Measurements from ENCODE around the gene GRIA3.

GRIA3 gene

GRCh38 chrX:123424546-123424945 is 240.5 kb downstream of the GRIA3 start:
- H3K27ac ChIP-seq (ENCODE audit: low read depth, low read length, poor library complexity, severe bottlenecking): no peak overlapping the region

GRCh38 chrX:123425471-123425870 is 241.4 kb downstream of the GRIA3 start:
- Histone ChIP-seq H3K4me1 (ENCODE audit: insufficient read depth, low read length, severe bottlenecking) (no peaks in the 10 kb centered on the region), H3F3A (ENCODE audit: insufficient read depth, low read length) (no peaks in the 10 kb centered on the region), H2AFZ (ENCODE audit: low read length) (no peak overlapping the region), H3K9me2 (ENCODE audit: low read depth, low read length) (no peaks in the 10 kb centered on the region), H3K4me2 (ENCODE audit: low read length) (no peak overlapping the region), H4K20me1 (ENCODE audit: insufficient read depth, low read length) (no peaks in the 10 kb centered on the region), H3K4me3 (ENCODE audit: low read depth, low read length, poor library complexity, severe bottlenecking) (no peak overlapping the region), H3K79me2 (ENCODE audit: insufficient read depth, low read length) (no peaks in the 10 kb centered on the region), H3K36me3 (ENCODE audit: insufficient read depth, low read length) (no peaks in the 10 kb centered on the region), H3K9ac (ENCODE audit: low read length) (no peak overlapping the region), H3K27me3 (ENCODE audit: insufficient read depth, low read length) (no peaks in the 10 kb centered on the region), H3K27ac (ENCODE audit: low read depth, low read length, poor library complexity, severe bottlenecking) (no peak overlapping the region), H3K9me3 (ENCODE audit: low read length) (no peaks in the 10 kb centered on the region)
- TF ChIP-seq CTCF (IDR thresholded peaks at IDR 0.05; ENCODE audit: low read length): no peak
- no peak for TF ChIP-seq EZH2 (IDR thresholded peaks at IDR 0.05; ENCODE audit: borderline replicate concordance, low read length)

More at GRCh38 chrX:123424546-123424945, 240.5 kb downstream of the GRIA3 start:
- H3K9ac ChIP-seq (ENCODE audit: low read length): no peak overlapping the region
- no peaks in the 10 kb centered on the region for H3K4me1 ChIP-seq (ENCODE audit: insufficient read depth, low read length, severe bottlenecking)
- no peaks in the 10 kb centered on the region for H3K9me3 ChIP-seq (ENCODE audit: low read length)
- H2AFZ ChIP-seq (ENCODE audit: low read length): no peak overlapping the region
- H3K4me2 ChIP-seq (ENCODE audit: low read length): no peak overlapping the region
- TF ChIP-seq CTCF (IDR thresholded peaks at IDR 0.05; ENCODE audit: low read length) (no peak), EZH2 (IDR thresholded peaks at IDR 0.05; ENCODE audit: borderline replicate concordance, low read length) (no peak)
- H3K9me2 ChIP-seq (ENCODE audit: low read depth, low read length): no peaks in the 10 kb centered on the region
- no peaks in the 10 kb centered on the region for H4K20me1 ChIP-seq (ENCODE audit: insufficient read depth, low read length)
- H3K27me3 ChIP-seq (ENCODE audit: insufficient read depth, low read length): no peaks in the 10 kb centered on the region
- H3K4me3 ChIP-seq (ENCODE audit: low read depth, low read length, poor library complexity, severe bottlenecking): no peak overlapping the region
- H3K79me2 ChIP-seq (ENCODE audit: insufficient read depth, low read length): no peaks in the 10 kb centered on the region
- no peaks in the 10 kb centered on the region for H3F3A ChIP-seq (ENCODE audit: insufficient read depth, low read length)
- H3K36me3 ChIP-seq (ENCODE audit: insufficient read depth, low read length): no peaks in the 10 kb centered on the region

GRCh38 chrX:123425904-123426303 is 241.8 kb downstream of the GRIA3 start:
- no peaks in the 10 kb centered on the region for H3K36me3 ChIP-seq (ENCODE audit: insufficient read depth, low read length)
- no peak for TF ChIP-seq CTCF (IDR thresholded peaks at IDR 0.05; ENCODE audit: low read length)
- no peak for TF ChIP-seq EZH2 (IDR thresholded peaks at IDR 0.05; ENCODE audit: borderline replicate concordance, low read length)
- H3F3A ChIP-seq (ENCODE audit: insufficient read depth, low read length): no peaks in the 10 kb centered on the region
- no peaks in the 10 kb centered on the region for H3K79me2 ChIP-seq (ENCODE audit: insufficient read depth, low read length)
- H3K9me3 ChIP-seq (ENCODE audit: low read length): no peaks in the 10 kb centered on the region
- H3K9me2 ChIP-seq (ENCODE audit: low read depth, low read length): no peaks in the 10 kb centered on the region
- H3K4me3 ChIP-seq (ENCODE audit: low read depth, low read length, poor library complexity, severe bottlenecking): no peak overlapping the region
- no peak overlapping the region for H3K9ac ChIP-seq (ENCODE audit: low read length)
- H2AFZ ChIP-seq (ENCODE audit: low read length): no peak overlapping the region
- no peaks in the 10 kb centered on the region for H3K27me3 ChIP-seq (ENCODE audit: insufficient read depth, low read length)
- H3K4me2 ChIP-seq (ENCODE audit: low read length): no peak overlapping the region
- H4K20me1 ChIP-seq (ENCODE audit: insufficient read depth, low read length): no peaks in the 10 kb centered on the region
- no peaks in the 10 kb centered on the region for H3K4me1 ChIP-seq (ENCODE audit: insufficient read depth, low read length, severe bottlenecking)
- no peak overlapping the region for H3K27ac ChIP-seq (ENCODE audit: low read depth, low read length, poor library complexity, severe bottlenecking)
